ENCODE measurements around the gene PCDH12. TPM values are rescaled to one million over a fixed set of nuclear protein-coding genes. Genes with fewer than 3 reads are reported as not detected.

Gene PCDH12
- total RNA-seq, 1 donor from 2014 or later: 3.2 TPM

GRCh38 chr5:142000704-142001484 is 42.9 kb upstream of the PCDH12 start:
- TF ChIP-seq CTCF (IDR thresholded peaks at IDR 0.05) (peak in 1 of 3 experiments; percentile 10), POLR2A (IDR thresholded peaks at IDR 0.05) (no peak)
- Histone ChIP-seq H3K4me3 (no peak overlapping the region), H3K27me3 (no peaks in the 10 kb centered on the region), H3K9me3 (no peaks in the 10 kb centered on the region), H3K27ac (no peak overlapping the region), H3K36me3 (peaks cover 0 to 35% of the 10 kb centered on the region in 2 donors), H3K4me1 (no peaks in the 10 kb centered on the region)
- no peak for DNase-seq (ENCODE audit: extremely low spot score in 2 of 2)
- intact Hi-C loops (cut with DNase I): no loop called here

GRCh38 chr5:142000173-142000572 is 42.2 kb upstream of the PCDH12 start:
- no peak for DNase-seq (ENCODE audit: extremely low spot score in 2 of 2)
- Histone ChIP-seq H3K4me3 (no peak overlapping the region), H3K27me3 (no peaks in the 10 kb centered on the region), H3K4me1 (no peaks in the 10 kb centered on the region), H3K9me3 (no peaks in the 10 kb centered on the region), H3K36me3 (peaks cover 0 to 35% of the 10 kb centered on the region in 2 donors), H3K27ac (no peak overlapping the region)
- intact Hi-C loops (cut with DNase I): no loop called here
- TF ChIP-seq POLR2AphosphoS5 (IDR thresholded peaks at IDR 0.05; ENCODE audit: insufficient read depth in 1 of 2, low read depth in 1 of 2) (no peak), POLR2A (IDR thresholded peaks at IDR 0.05) (no peak), CTCF (IDR thresholded peaks at IDR 0.05) (no peak)

GRCh38 chr5:141997358-141997960 is 39.5 kb upstream of the PCDH12 start:
- H3K27ac ChIP-seq: no peak overlapping the region
- H3K4me3 ChIP-seq: no peak overlapping the region
- no peaks in the 10 kb centered on the region for H3K27me3 ChIP-seq
- H3K36me3 ChIP-seq: peaks cover 0 to 36% of the 10 kb centered on the region in 2 donors
- intact Hi-C loops (cut with DNase I): loop anchor here (10.0 kb wide), 1 partner anchor 117 kb away; no protein-coding TSS in a partner anchor
- no peak for TF ChIP-seq CTCF (IDR thresholded peaks at IDR 0.05)
- TF ChIP-seq POLR2AphosphoS5 (IDR thresholded peaks at IDR 0.05; ENCODE audit: insufficient read depth in 1 of 2, low read depth in 1 of 2): no peak
- TF ChIP-seq POLR2A (IDR thresholded peaks at IDR 0.05): no peak
- no peaks in the 10 kb centered on the region for H3K4me1 ChIP-seq
- DNase-seq (ENCODE audit: extremely low spot score in 2 of 2): no peak
- H3K9me3 ChIP-seq: no peaks in the 10 kb centered on the region

- Histone ChIP-seq H3K27ac (no peak overlapping the region), H3K4me3 (no peak overlapping the region), H3K4me1 (no peaks in the 10 kb centered on the region), H3K36me3 (peaks cover 0 to 23% of the 10 kb centered on the region in 2 donors), H3K9me3 (no peaks in the 10 kb centered on the region), H3K27me3 (no peaks in the 10 kb centered on the region)
- DNase-seq (ENCODE audit: extremely low spot score in 2 of 2): no peak
- no peak for TF ChIP-seq CTCF (IDR thresholded peaks at IDR 0.05)
- intact Hi-C loops (cut with DNase I): loop anchor here (10.0 kb wide), 1 partner anchor 119 kb away; no protein-coding TSS in a partner anchor
Measured at GRCh38 chr5:141995656-141996055, 37.7 kb upstream of the PCDH12 start.

Data from vagina (tissue), 2 donors.